Thymus (tissue), 11 donors: Measurements from ENCODE around the gene ACVR2A. TPM values are rescaled to one million over a fixed set of nuclear protein-coding genes. Genes with fewer than 3 reads are reported as not detected.

Experiments used
- DNase-seq, 9 donors: peaks; one replicate each; pipeline ENCODE4 v3.0.0-alpha.2; 2013; ENCODE audit warnings: low spot score in 9 of 9, low read depth in 6 of 9, missing footprints in 1 of 9
- H3K27ac ChIP-seq, 2 donors: one replicate each; pipeline ENCODE4 v1.5.1; 2013; ENCODE audit warnings: control low read depth in 1 of 2, low read depth in 1 of 2, low read length in 1 of 2, mild to moderate bottlenecking in 1 of 2, moderate library complexity in 1 of 2
- H3K27me3 ChIP-seq, 2 donors: one replicate each; pipeline ENCODE4 v1.5.1; 2013; ENCODE audit warnings: low read length in 1 of 2; ENCODE audit not compliant: control insufficient read depth in 2 of 2, insufficient read depth in 1 of 2
- H3K36me3 ChIP-seq, 2 donors: one replicate each; pipeline ENCODE4 v1.5.1; 2013; ENCODE audit warnings: low read length in 1 of 2, mild to moderate bottlenecking in 1 of 2, moderate library complexity in 1 of 2; ENCODE audit not compliant: control insufficient read depth in 2 of 2, insufficient read depth in 2 of 2
- H3K4me1 ChIP-seq, 2 donors: one replicate each; pipeline ENCODE4 v1.5.1; 2013; ENCODE audit warnings: low read length in 2 of 2; ENCODE audit not compliant: control insufficient read depth in 2 of 2, insufficient read depth in 2 of 2
- H3K4me3 ChIP-seq, 2 donors: one replicate each; pipeline ENCODE4 v1.5.1; 2013; ENCODE audit warnings: low read length in 2 of 2, control low read depth in 1 of 2, mild to moderate bottlenecking in 1 of 2
- H3K9me3 ChIP-seq, 2 donors: one replicate each; pipeline ENCODE4 v1.5.1; 2013; ENCODE audit warnings: low read length in 1 of 2, mild to moderate bottlenecking in 1 of 2; ENCODE audit not compliant: control insufficient read depth in 2 of 2, insufficient read depth in 1 of 2
- WGBS: extraction: QIAGEN DNeasy Blood & Tissue Kit; methylation state at CpG from one replicate; pipeline ENCODE4 v1.1.7; 2013; 5-methylcytosine and 5-hydroxymethylcytosine counted together
- polyA plus RNA-seq: library from polyadenylated mRNA; stranded (reverse); fragments of 200-250 nt; gene quantifications from one replicate; pipeline ENCODE4 v1.2.3, GENCODE V29; 2013
- total RNA-seq: library from RNA; stranded (reverse); fragments of 120-200 nt; gene quantifications from one replicate; pipeline ENCODE4 v1.2.4, GENCODE V29; 2013
- donor health status: healthy.

The ACVR2A gene
- total and polyA plus RNA-seq, 2 donors, result 6.6 to 7.2 TPM

GRCh38 chr2:147977679-147978078, 132.8 kb downstream of the ACVR2A start:
- 98% methylated on average over 3 of the region's 3 CpGs for WGBS
- no peaks in the 10 kb centered on the region for H3K4me1 ChIP-seq
- no peak for DNase-seq
- H3K27ac ChIP-seq, result no peak overlapping the region
- H3K27me3 ChIP-seq, result no peaks in the 10 kb centered on the region
- H3K4me3 ChIP-seq, result no peak overlapping the region
- peaks cover 0 to 13% of the 10 kb centered on the region in 2 donors for H3K36me3 ChIP-seq
- H3K9me3 ChIP-seq, result no peaks in the 10 kb centered on the region

Other genes starting within 250 kb of the ACVR2A start
- gene ORC4, start 175.7 kb downstream of the ACVR2A start, total RNA-seq, result 44.7 TPM
- 22.8 TPM for gene ORC4, start 175.7 kb downstream of the ACVR2A start, polyA plus RNA-seq
- 13.3 TPM for gene MBD5, start 176.1 kb downstream of the ACVR2A start, total RNA-seq
- gene MBD5, start 176.1 kb downstream of the ACVR2A start, polyA plus RNA-seq, result 13.4 TPM